ENCODE results near the gene SALL1.

The SALL1 gene

DNA sequence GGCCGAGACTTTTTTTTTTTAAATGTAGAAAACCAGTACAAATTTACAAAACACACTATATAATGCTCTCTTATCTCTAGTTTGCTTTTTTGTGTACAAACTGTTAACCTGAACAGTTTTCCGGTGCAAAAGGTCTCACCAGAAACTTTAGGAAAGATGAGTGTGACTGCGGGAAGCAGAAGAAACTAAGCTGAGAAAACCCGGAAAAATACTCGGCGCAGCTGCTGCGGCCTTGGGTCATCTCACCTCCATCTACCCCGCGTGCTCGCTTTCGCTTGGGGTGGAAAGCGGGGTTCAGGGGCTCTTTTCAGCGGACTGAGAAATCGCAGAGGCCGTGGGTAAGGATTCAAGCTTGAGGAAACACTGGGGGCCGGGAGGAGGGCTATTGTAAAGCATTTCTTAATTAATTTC lies 1.8 kb downstream of the SALL1 start:
- TF ChIP-seq, protein P1, sequence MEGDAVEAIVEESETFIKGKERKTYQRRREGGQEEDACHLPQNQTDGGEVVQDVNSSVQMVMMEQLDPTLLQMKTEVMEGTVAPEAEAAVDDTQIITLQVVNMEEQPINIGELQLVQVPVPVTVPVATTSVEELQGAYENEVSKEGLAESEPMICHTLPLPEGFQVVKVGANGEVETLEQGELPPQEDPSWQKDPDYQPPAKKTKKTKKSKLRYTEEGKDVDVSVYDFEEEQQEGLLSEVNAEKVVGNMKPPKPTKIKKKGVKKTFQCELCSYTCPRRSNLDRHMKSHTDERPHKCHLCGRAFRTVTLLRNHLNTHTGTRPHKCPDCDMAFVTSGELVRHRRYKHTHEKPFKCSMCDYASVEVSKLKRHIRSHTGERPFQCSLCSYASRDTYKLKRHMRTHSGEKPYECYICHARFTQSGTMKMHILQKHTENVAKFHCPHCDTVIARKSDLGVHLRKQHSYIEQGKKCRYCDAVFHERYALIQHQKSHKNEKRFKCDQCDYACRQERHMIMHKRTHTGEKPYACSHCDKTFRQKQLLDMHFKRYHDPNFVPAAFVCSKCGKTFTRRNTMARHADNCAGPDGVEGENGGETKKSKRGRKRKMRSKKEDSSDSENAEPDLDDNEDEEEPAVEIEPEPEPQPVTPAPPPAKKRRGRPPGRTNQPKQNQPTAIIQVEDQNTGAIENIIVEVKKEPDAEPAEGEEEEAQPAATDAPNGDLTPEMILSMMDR (IDR thresholded peaks at IDR 0.05; ENCODE audit: low read depth, low read length): no peak
- DNase-seq (ENCODE audit: low read depth): no peak
- no peak overlapping the region for H3K4me3 ChIP-seq (ENCODE audit: low read depth, low read length)

DNA sequence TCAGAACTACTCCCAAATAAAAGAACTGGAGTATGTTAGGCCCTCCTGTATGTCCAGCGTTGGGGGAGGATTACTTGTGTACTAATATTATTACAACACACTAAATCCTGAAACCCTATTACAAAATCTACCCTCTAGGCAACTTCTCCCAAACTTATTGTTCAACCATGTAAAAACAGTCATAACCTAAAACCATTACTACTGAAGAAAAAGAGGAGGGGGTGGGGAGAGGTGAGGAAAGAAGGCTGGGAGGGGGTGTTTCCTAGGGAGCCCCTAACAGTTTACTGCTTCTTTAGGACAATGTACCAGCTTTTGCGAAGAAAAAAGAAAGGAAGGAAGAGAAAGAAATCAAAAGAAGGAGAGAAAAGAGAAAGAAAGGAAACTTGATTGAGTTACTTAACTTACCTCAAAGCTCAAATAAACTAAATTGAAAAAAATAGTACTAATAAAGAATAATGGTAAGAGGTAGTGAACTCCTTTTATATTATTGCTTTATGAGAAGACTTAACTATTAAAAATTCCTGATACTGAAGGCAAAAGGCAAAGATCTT lies 2.3 kb downstream of the SALL1 start:
- TF ChIP-seq, protein P2, sequence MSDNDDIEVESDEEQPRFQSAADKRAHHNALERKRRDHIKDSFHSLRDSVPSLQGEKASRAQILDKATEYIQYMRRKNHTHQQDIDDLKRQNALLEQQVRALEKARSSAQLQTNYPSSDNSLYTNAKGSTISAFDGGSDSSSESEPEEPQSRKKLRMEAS (IDR thresholded peaks at IDR 0.05; ENCODE audit: low read depth, low read length): no peak
- TF ChIP-seq MYC (IDR thresholded peaks at IDR 0.05; ENCODE audit: low read depth, low read length): no peak
- TF ChIP-seq, protein P1 (IDR thresholded peaks at IDR 0.05; ENCODE audit: low read depth, low read length): no peak
- no peak for TF ChIP-seq POLR2A (IDR thresholded peaks at IDR 0.05; ENCODE audit: extremely low read depth, insufficient read length)

DNA sequence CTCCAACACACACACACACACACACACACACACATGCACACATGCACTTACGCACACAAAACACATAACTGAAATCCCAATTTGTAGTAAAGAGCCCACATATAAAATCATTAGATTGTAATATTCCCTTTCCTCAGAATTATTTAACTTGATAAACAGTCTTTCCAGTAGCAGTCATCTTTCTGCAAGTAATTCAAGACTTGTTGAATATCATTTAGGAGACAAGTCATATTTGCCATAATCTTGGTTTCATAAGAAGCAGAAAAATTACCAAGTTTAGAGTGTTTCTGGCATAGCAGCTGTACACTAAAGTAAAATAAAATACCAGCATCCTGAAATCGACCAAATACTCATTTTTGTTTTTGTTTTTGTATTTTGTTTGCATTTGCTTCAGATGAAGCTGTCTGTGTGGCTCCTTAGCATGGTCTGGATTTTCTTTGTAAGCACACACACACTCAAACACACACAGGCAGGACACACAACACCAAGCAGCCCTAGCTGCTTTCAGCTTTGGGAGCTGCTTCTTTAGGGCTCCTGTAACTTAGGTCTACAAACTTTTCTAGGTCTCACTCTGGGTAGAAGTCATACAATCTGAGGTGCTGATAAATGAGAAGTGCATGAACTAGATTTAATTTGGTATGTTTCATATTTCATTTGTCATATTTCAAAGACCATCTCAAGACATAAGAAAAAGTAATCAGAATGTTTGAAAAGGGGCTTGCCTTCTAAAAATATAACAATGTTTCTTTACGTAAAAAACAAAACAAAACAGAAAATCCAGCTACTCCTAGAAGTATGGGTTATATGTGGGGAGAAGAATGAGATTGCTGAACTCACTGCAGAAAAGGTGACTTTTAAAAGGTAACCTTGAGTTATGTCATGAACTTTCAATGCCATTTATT lies 3.0 kb downstream of the SALL1 start:
- TF ChIP-seq, protein P2 (IDR thresholded peaks at IDR 0.05; ENCODE audit: low read depth, low read length): no peak
- TF ChIP-seq, protein P1 (IDR thresholded peaks at IDR 0.05; ENCODE audit: low read depth, low read length): no peak
- TF ChIP-seq POLR2A (IDR thresholded peaks at IDR 0.05; ENCODE audit: extremely low read depth, insufficient read length) (no peak), MYC (IDR thresholded peaks at IDR 0.05; ENCODE audit: low read depth, low read length) (no peak)
- H3K4me3 ChIP-seq (ENCODE audit: low read depth, low read length): no peak overlapping the region
- no peak for DNase-seq (ENCODE audit: low read depth)

More for the DNA sequence above, 2.3 kb downstream of the SALL1 start:
- no peak overlapping the region for H3K4me3 ChIP-seq (ENCODE audit: low read depth, low read length)
- peak; percentile 23 for DNase-seq (ENCODE audit: low read depth)

DNA sequence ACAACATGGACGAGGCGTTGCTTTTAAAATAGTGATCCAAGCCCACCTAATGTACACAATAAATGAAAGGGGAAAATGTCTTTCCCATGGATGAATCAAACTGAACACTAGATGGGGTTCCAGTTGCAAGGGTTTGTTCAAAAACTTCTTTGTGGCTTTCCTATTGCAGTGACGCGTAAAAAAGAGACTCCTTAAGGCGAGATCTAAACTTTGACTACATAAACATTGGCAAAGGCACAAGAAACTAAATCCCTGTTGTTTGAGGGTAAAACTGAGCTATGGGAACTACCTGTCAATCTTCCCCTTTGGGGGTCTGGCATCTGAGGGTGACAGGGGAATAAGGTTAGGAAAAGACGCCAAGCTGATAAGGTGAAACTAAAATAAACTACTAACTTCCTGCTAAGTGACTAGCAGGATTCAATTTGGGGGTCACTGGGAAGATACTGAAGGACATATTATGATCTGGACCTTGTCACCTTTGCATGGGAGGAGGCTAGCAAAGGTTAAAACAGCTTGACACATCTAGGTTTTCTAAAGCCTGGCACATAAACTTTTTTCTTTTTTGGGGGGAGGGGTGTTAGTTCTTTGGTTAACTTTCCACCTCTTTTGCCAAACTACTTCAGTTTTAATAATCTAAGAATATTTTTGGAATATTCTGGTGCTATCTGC lies 4.7 kb downstream of the SALL1 start:
- no peak overlapping the region for H3K4me3 ChIP-seq (ENCODE audit: low read depth, low read length)
- TF ChIP-seq, protein P2 (IDR thresholded peaks at IDR 0.05; ENCODE audit: low read depth, low read length): no peak
- TF ChIP-seq, protein P1 (IDR thresholded peaks at IDR 0.05; ENCODE audit: low read depth, low read length): peak; percentile 1
- DNase-seq (ENCODE audit: low read depth): peak; percentile 46

DNA sequence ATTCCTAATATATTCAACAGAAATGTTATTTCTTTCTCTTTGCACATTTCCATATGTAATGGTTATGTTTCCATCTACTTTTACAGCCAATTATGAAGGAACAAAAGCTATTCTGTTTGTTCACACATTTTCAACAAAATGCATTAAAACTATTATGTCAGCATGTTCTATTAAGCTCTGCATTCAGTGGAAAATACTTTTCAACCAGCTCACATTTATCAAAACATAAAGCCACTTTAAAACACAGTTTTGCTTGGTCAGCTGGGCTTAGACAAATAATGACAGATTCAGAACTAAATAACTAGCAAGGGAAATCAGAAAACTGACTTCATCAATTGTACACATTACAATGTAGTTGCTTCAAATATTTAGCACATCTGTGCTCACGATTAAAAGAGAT lies 6.9 kb downstream of the SALL1 start:
- TF ChIP-seq, protein P1 (IDR thresholded peaks at IDR 0.05; ENCODE audit: low read depth, low read length): no peak
- TF ChIP-seq POLR2A (IDR thresholded peaks at IDR 0.05; ENCODE audit: extremely low read depth, insufficient read length) (no peak), MYC (IDR thresholded peaks at IDR 0.05; ENCODE audit: low read depth, low read length) (no peak)
- TF ChIP-seq, protein P2 (IDR thresholded peaks at IDR 0.05; ENCODE audit: low read depth, low read length): no peak
- no peak overlapping the region for H3K4me3 ChIP-seq (ENCODE audit: low read depth, low read length)
- no peak for DNase-seq (ENCODE audit: low read depth)
